SK-N-SH (cell line): ENCODE results near the gene COL4A6.

Experiments
- CTCF ChIP-seq: fragments of 200-600 bp; sonication (generic); IDR thresholded peaks from 2 replicates; pipeline ENCODE4 v1.6.1; 2017; ENCODE audit warnings: antibody characterized with exemption, mild to moderate bottlenecking, moderate library complexity
- FOSL2 ChIP-seq: IDR thresholded peaks from 2 replicates; pipeline ENCODE4 v1.4.0; 2012; ENCODE audit warnings: low read depth, mild to moderate bottlenecking, moderate library complexity, borderline replicate concordance
- JUND ChIP-seq: IDR thresholded peaks from 2 replicates; pipeline ENCODE4 v1.4.0; 2012
- RCOR1 ChIP-seq: fragments of 150-350 bp; IDR thresholded peaks from 2 replicates; pipeline ENCODE4 v1.6.1; 2017; ENCODE audit warnings: antibody characterized with exemption, low read length
- REST ChIP-seq: IDR thresholded peaks from 2 replicates; pipeline ENCODE4 v1.6.1; 2012; ENCODE audit warnings: mild to moderate bottlenecking, low read depth, low read length, moderate library complexity
- TAF1 ChIP-seq: IDR thresholded peaks from 2 replicates; pipeline ENCODE4 v1.6.1; 2012; ENCODE audit warnings: low read depth, mild to moderate bottlenecking, low read length, moderate library complexity, borderline replicate concordance
- TEAD4 ChIP-seq: IDR thresholded peaks from 2 replicates; pipeline ENCODE4 v1.4.0; 2012; ENCODE audit warnings: mild to moderate bottlenecking, borderline replicate concordance; ENCODE audit not compliant: insufficient read depth
- TF ChIP-seq, protein P1 (sequence below): IDR thresholded peaks from 2 replicates; pipeline ENCODE4 v1.4.0; 2012; ENCODE audit warnings: low read depth

DNA sequence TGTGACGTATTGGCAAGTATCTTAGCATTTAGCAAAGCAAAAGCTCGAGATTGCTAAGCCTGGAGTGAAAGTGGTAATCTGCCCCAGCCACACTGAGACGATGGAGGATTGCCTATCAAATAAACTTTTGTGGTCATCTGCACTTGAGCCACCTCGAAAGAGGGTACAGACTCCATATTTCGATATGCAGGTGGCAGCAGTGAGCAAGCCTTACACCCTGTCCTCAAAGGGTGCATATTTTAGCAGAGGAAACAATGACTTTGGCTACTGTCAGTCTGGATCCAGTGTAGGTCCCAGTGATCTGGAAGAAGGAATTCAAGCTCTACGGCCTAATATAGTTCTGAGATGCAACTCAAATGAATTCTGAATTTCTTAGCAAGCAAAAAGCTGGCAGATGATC, 192.8 kb downstream of the COL4A6 start:
- no peak for TF ChIP-seq CTCF
- TF ChIP-seq JUND: no peak
- TF ChIP-seq FOSL2: no peak
- TF ChIP-seq, protein P1, sequence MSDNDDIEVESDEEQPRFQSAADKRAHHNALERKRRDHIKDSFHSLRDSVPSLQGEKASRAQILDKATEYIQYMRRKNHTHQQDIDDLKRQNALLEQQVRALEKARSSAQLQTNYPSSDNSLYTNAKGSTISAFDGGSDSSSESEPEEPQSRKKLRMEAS: no peak
- TF ChIP-seq RCOR1: no peak
- TF ChIP-seq REST: no peak
- TF ChIP-seq TAF1: no peak
- TF ChIP-seq TEAD4: no peak
